Spleen (tissue), 7 donors: ENCODE results near the gene RBL1.

Experiments
- CTCF ChIP-seq, 11 experiments: fragments of 200-600 bp in 7 of 11; fragments of 450-650 bp in 4 of 11; sonication (generic) in 4 of 11; IDR thresholded peaks in 8 of 11; conservative IDR thresholded peaks in 3 of 11; 1 replicate in 7 of 11; 2 replicates in 4 of 11; pipeline versions ENCODE4 v1.4.0 to v1.8.0; 2016 to 2021; ENCODE audit warnings: antibody characterized with exemption in 11 of 11, inconsistent platforms in 4 of 11, mild to moderate bottlenecking in 1 of 11
- POLR2A ChIP-seq, 3 donors: fragments of 450-650 bp; IDR thresholded peaks; one replicate each; pipeline ENCODE4 v1.5.1; 2017; ENCODE audit warnings: antibody characterized with exemption in 3 of 3, mild to moderate bottlenecking in 1 of 3
- POLR2AphosphoS5 ChIP-seq, 3 donors: sonication (generic); formaldehyde crosslinking; IDR thresholded peaks; one replicate each; pipeline ENCODE4 v1.5.1; 2017; ENCODE audit warnings: antibody characterized with exemption in 3 of 3
- donor health status: DM: no; HTN: no; CAD: no; lungs with moderate emphysema.
- donor health status: DM: no; HTN: no; CAD: no.
- donor health status: DM: no; HTN: no; CAD: no.

GRCh38 chr20:37114012-37114411 is 18.2 kb upstream of the RBL1 start:
- TF ChIP-seq CTCF (IDR thresholded peaks at IDR 0.05 in 8 of 11, conservative IDR thresholded peaks at IDR 0.05 in 3 of 11) (no peak), POLR2A (IDR thresholded peaks at IDR 0.05) (no peak), POLR2AphosphoS5 (IDR thresholded peaks at IDR 0.05) (no peak)
